Neural progenitor cell (in vitro differentiated cells): Measurements from ENCODE around the gene TSLP. TPM values are rescaled to one million over a fixed set of nuclear protein-coding genes. Genes with fewer than 3 reads are reported as not detected.
A peak's percentile ranks its signal among the peaks of the same experiment; 100 is the strongest.

Experiments
- DNase-seq: peaks from one replicate; pipeline ENCODE4 v3.0.0-alpha.2; 2016; ENCODE audit warnings: low spot score
- H2AFZ ChIP-seq: fragments of 200-600 bp; sonication (generic); replicated peaks from 2 replicates; pipeline ENCODE4 v1.6.1; 2016; ENCODE audit warnings: antibody characterized with exemption
- H3F3A ChIP-seq: fragments of 200-600 bp; sonication (generic); 2 replicates; pipeline ENCODE4 v1.6.1; 2016; ENCODE audit warnings: antibody characterized with exemption, low read depth
- H3K27ac ChIP-seq: fragments of 200-600 bp; sonication (generic); 2 replicates; pipeline ENCODE4 v1.5.1; 2016; ENCODE audit warnings: mild to moderate bottlenecking
- H3K27me3 ChIP-seq: fragments of 200-600 bp; sonication (generic); 2 replicates; pipeline ENCODE4 v1.6.1; 2016; ENCODE audit warnings: mild to moderate bottlenecking, moderate library complexity
- H3K36me3 ChIP-seq: fragments of 200-600 bp; sonication (generic); 2 replicates; pipeline ENCODE4 v1.5.1; 2016
- H3K4me1 ChIP-seq: fragments of 200-600 bp; sonication (generic); 2 replicates; pipeline ENCODE4 v1.6.1; 2016; ENCODE audit warnings: mixed run types
- H3K4me2 ChIP-seq: fragments of 200-600 bp; sonication (generic); 2 replicates; pipeline ENCODE4 v1.6.1; 2016
- H3K4me3 ChIP-seq: fragments of 200-600 bp; sonication (generic); 2 replicates; pipeline ENCODE4 v1.5.1; 2016
- H3K79me2 ChIP-seq: fragments of 200-600 bp; sonication (generic); 2 replicates; pipeline ENCODE4 v1.6.1; 2016; ENCODE audit warnings: low read depth
- H3K9ac ChIP-seq: fragments of 200-600 bp; sonication (generic); 2 replicates; pipeline ENCODE4 v1.6.1; 2016
- H3K9me3 ChIP-seq: fragments of 200-600 bp; sonication (generic); 2 replicates; pipeline ENCODE4 v1.5.1; 2016; ENCODE audit warnings: low read depth
- H4K20me1 ChIP-seq: fragments of 200-600 bp; sonication (generic); 2 replicates; pipeline ENCODE4 v1.6.1; 2016; ENCODE audit warnings: low read depth
- H3K27ac Mint-ChIP-seq: 3 replicates; pipeline ENCODE4 v1.8.0; 2021; ENCODE audit warnings: mixed read lengths
- H3K27me3 Mint-ChIP-seq: 2 replicates; pipeline ENCODE4 v1.8.0; 2022; ENCODE audit warnings: low read depth, mild to moderate bottlenecking, inconsistent platforms, moderate library complexity, mixed read lengths; ENCODE audit not compliant: insufficient read depth
- H3K36me3 Mint-ChIP-seq: 3 replicates; pipeline ENCODE4 v1.8.0; 2021; ENCODE audit warnings: mixed read lengths
- H3K4me1 Mint-ChIP-seq: 3 replicates; pipeline ENCODE4 v1.8.0; 2021; ENCODE audit warnings: mixed read lengths
- H3K4me3 Mint-ChIP-seq: 3 replicates; pipeline ENCODE4 v1.8.0; 2021; ENCODE audit warnings: mild to moderate bottlenecking, moderate library complexity, mixed read lengths
- H3K9me3 Mint-ChIP-seq: 3 replicates; pipeline ENCODE4 v1.8.0; 2020; ENCODE audit warnings: mixed read lengths
- CTCF ChIP-seq: fragments of 200-600 bp; sonication (generic); IDR thresholded peaks from 2 replicates; pipeline ENCODE4 v1.5.1; 2017; ENCODE audit warnings: antibody characterized with exemption, mild to moderate bottlenecking
- EZH2 ChIP-seq: fragments of 200-600 bp; sonication (generic); IDR thresholded peaks from 2 replicates; pipeline ENCODE4 v1.6.1; 2017; ENCODE audit warnings: antibody characterized with exemption, mild to moderate bottlenecking, moderate library complexity
- EZH2phosphoT487 ChIP-seq: fragments of 200-600 bp; sonication (generic); IDR thresholded peaks from 2 replicates; pipeline ENCODE4 v1.6.1; 2017; ENCODE audit warnings: antibody characterized with exemption
- total RNA-seq: library from RNA; depleted of rRNA; stranded (reverse); fragments of >200 nt; gene quantifications from 2 replicates; pipeline ENCODE4 v1.2.3, GENCODE V29; 2015; ENCODE audit warnings: low replicate concordance

TSLP gene
- total RNA-seq, 1 donor from 2014 or later = not detected

DNA sequence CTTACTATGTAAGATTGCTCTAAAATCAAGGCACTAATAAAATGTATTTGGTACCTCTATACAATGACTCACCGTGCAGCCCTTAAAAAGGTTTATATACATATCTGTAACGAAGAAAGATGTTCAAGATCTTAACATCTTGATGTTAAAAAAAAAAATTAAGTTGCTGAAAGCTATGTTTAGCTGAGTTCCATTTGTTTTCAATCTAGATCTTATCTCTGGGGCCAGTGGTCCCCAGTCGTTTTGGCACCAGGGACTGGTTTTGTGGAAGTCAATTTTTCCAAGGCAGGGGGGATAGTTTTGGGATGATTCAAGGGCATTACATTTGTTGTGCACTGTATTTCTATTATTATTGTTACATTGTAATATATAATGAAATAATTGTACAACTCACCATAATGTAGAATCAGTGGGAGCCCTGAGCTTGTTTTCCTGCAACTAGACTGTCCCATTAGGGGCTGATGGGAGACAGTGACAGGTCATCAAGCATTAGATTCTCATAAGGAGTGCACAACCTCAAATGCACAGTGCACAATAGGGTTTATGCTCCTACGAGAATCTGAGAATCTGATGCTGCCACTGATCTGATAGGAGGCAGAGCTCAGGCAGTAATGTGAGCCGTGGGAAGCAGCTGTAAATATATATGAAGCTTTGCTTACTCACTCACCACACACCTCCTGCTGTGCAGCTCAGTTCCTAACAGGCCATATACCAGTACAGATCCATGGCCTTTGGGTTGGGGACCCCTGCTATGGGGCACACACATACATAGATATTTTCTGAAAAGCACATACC lies 27.6 kb upstream of the TSLP start:
- DNase-seq = peak; percentile 37
- no peaks in the 10 kb centered on the region for H3K27me3 Mint-ChIP-seq
- TF ChIP-seq CTCF (no peak), EZH2phosphoT487 (no peak), EZH2 (no peak)
- Histone ChIP-seq H3K27ac (no peak overlapping the region), H3K4me1 (no peaks in the 10 kb centered on the region), H2AFZ (no peak overlapping the region), H3K36me3 (no peaks in the 10 kb centered on the region), H3K4me2 (no peak overlapping the region), H3K9me3 (no peaks in the 10 kb centered on the region), H4K20me1 (no peaks in the 10 kb centered on the region), H3F3A (no peaks in the 10 kb centered on the region), H3K27me3 (no peaks in the 10 kb centered on the region), H3K4me3 (no peak overlapping the region), H3K79me2 (no peaks in the 10 kb centered on the region), H3K9ac (no peak overlapping the region)
- H3K27ac Mint-ChIP-seq = no peak overlapping the region
- no peaks in the 10 kb centered on the region for H3K36me3 Mint-ChIP-seq
- H3K4me1 Mint-ChIP-seq = peaks cover 2% of the 10 kb centered on the region
- no peak overlapping the region for H3K4me3 Mint-ChIP-seq
- H3K9me3 Mint-ChIP-seq = peaks cover under 1% of the 10 kb centered on the region

DNA sequence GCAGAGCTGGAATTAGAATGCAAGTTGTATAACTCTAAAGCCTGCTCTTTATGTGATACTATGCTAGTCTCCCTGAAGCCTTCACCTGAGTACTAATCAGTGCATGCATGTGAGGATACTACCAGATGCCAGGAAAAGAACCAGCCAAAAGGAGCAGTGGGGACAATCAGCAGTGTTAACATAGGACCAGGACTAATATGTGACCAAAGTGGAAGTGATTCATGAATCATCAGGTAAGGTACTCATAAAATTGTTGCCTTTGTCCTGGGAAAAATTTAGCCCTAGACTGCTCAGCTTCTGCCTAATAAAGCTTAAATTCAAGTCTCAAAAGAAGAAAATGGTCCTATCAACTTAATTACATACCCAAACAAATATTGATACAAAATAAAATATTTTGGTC lies 13.4 kb upstream of the TSLP start:
- no peaks in the 10 kb centered on the region for H3K4me1 Mint-ChIP-seq
- Histone ChIP-seq H3K4me2 (no peak overlapping the region), H3K9me3 (no peaks in the 10 kb centered on the region), H2AFZ (no peak overlapping the region), H3K27me3 (no peaks in the 10 kb centered on the region), H4K20me1 (no peaks in the 10 kb centered on the region), H3K27ac (no peak overlapping the region), H3K4me3 (no peak overlapping the region), H3F3A (no peaks in the 10 kb centered on the region), H3K9ac (no peak overlapping the region), H3K36me3 (no peaks in the 10 kb centered on the region), H3K4me1 (no peaks in the 10 kb centered on the region), H3K79me2 (no peaks in the 10 kb centered on the region)
- no peak overlapping the region for H3K27ac Mint-ChIP-seq
- H3K4me3 Mint-ChIP-seq = no peak overlapping the region
- no peaks in the 10 kb centered on the region for H3K27me3 Mint-ChIP-seq
- TF ChIP-seq EZH2phosphoT487 (no peak), CTCF (no peak), EZH2 (no peak)
- no peak for DNase-seq
- no peaks in the 10 kb centered on the region for H3K9me3 Mint-ChIP-seq
- H3K36me3 Mint-ChIP-seq = no peaks in the 10 kb centered on the region

- no peak for TF ChIP-seq EZH2phosphoT487
- no peak overlapping the region for H3K27ac Mint-ChIP-seq
- no peaks in the 10 kb centered on the region for H3K36me3 ChIP-seq
- H3K4me3 Mint-ChIP-seq = no peak overlapping the region
- no peaks in the 10 kb centered on the region for H3F3A ChIP-seq
- H3K4me1 ChIP-seq = no peaks in the 10 kb centered on the region
- no peak for DNase-seq
- no peaks in the 10 kb centered on the region for H3K27me3 ChIP-seq
- no peak overlapping the region for H2AFZ ChIP-seq
- no peaks in the 10 kb centered on the region for H3K9me3 ChIP-seq
- H3K27ac ChIP-seq = no peak overlapping the region
- H3K9ac ChIP-seq = no peak overlapping the region
- no peaks in the 10 kb centered on the region for H3K9me3 Mint-ChIP-seq
- H3K79me2 ChIP-seq = no peaks in the 10 kb centered on the region
- H3K4me3 ChIP-seq = no peak overlapping the region
- H3K27me3 Mint-ChIP-seq = no peaks in the 10 kb centered on the region
- no peaks in the 10 kb centered on the region for H4K20me1 ChIP-seq
- H3K4me2 ChIP-seq = no peak overlapping the region
- H3K36me3 Mint-ChIP-seq = no peaks in the 10 kb centered on the region
- no peaks in the 10 kb centered on the region for H3K4me1 Mint-ChIP-seq
Observed at GRCh38 chr5:111060169-111060568, 11.3 kb upstream of the TSLP start.

DNA sequence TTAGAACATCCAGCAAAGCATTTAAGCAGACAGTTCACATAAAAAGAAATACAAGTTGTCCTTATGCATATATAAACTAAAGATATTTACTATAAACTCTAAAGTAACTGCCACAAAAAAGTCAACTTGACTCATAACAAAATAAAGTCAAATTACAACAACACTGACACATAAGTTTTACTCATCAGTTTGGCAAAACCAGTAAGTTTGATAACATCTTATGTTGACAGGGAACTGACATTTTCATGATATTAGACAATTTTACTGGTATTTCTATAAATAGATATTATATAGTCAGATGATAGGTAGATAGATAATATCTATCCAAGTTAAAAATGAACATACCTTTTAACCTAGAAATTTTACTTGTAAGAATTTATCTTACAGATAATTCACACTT lies 9.9 kb upstream of the TSLP start:
- Histone ChIP-seq H4K20me1 (no peaks in the 10 kb centered on the region), H3K27ac (no peak overlapping the region), H3K9me3 (no peaks in the 10 kb centered on the region), H3K9ac (no peak overlapping the region), H3K27me3 (no peaks in the 10 kb centered on the region), H3F3A (no peaks in the 10 kb centered on the region), H3K4me2 (no peak overlapping the region), H3K79me2 (no peaks in the 10 kb centered on the region), H3K36me3 (no peaks in the 10 kb centered on the region), H2AFZ (no peak overlapping the region), H3K4me1 (no peaks in the 10 kb centered on the region), H3K4me3 (no peak overlapping the region)
- Mint-ChIP-seq H3K4me3 (no peak overlapping the region), H3K27me3 (no peaks in the 10 kb centered on the region), H3K9me3 (no peaks in the 10 kb centered on the region), H3K36me3 (no peaks in the 10 kb centered on the region), H3K27ac (no peak overlapping the region), H3K4me1 (no peaks in the 10 kb centered on the region)
- no peak for DNase-seq
- TF ChIP-seq CTCF = no peak
- TF ChIP-seq EZH2 = no peak
- no peak for TF ChIP-seq EZH2phosphoT487
